GM12878 (cell line): ENCODE results near the gene SNX32. TPM values are rescaled to one million over a fixed set of nuclear protein-coding genes. Genes with fewer than 3 reads are reported as not detected.

Source experiments
- ATAC-seq: fragments of 200-7000 bp; cut with Tn5 transposase; 3 replicates; pipeline ENCODE4 v1.9.1; 2020; ENCODE audit warnings: mild to moderate bottlenecking, moderate library complexity
- BruUV-seq: library from RNA; stranded (reverse); fragments of 400-500 nt; replicated peaks from 2 replicates; lab custom pipeline; 2021; lab: Mats Ljungman, UMichigan
- CTCF ChIA-PET: fragments of 300-600 bp; sonication (Branson Sonifier 250); formaldehyde crosslinking; extraction: SDS; loops from one replicate; lab custom pipeline; 2021; ENCODE audit warnings: inconsistent platforms; lab: Yijun Ruan, JAX
- POLR2A ChIA-PET: fragments of 350-600 bp; formaldehyde crosslinking; extraction: SDS; loops from one replicate; lab custom pipeline; 2021; ENCODE audit warnings: inconsistent platforms; lab: Charles Lee
- RAD21 ChIA-PET: fragments of 300-600 bp; sonication (Branson Sonifier 250); formaldehyde crosslinking; loops from one replicate; lab custom pipeline; 2023; ENCODE audit warnings: antibody characterized with exemption; ENCODE audit not compliant: unreplicated experiment; lab: Charles Lee
- SMC1A ChIA-PET: fragments of 300-600 bp; sonication (Branson Sonifier 250); formaldehyde crosslinking; loops from one replicate; lab custom pipeline; 2023; ENCODE audit not compliant: unreplicated experiment, uncharacterized antibody; lab: Charles Lee
- DNase-seq: peaks from one replicate; pipeline ENCODE4 v3.0.0-alpha.2; 2011; ENCODE audit warnings: low read depth, low spot score
- FAIRE-seq: peaks from 3 replicates; lab custom pipeline; 2011; peaks lifted over from hg19 to GRCh38; lab: Jason Lieb, UNC
- H2AFZ ChIP-seq: 2 replicates; pipeline ENCODE4 v1.6.0; 2011; ENCODE audit warnings: low read depth, low read length, control low read depth; ENCODE audit not compliant: control insufficient read depth
- H3K27ac ChIP-seq: 2 replicates; pipeline ENCODE4 v1.5.1; 2011; ENCODE audit warnings: control low read depth; ENCODE audit not compliant: control insufficient read depth, insufficient read depth
- H3K27me3 ChIP-seq, 2 experiments: replicated peaks in 1 of 2; 2 replicates each; pipeline versions ENCODE4 v1.6.0 to v1.6.1; 2011; ENCODE audit warnings: low read length in 1 of 2; ENCODE audit not compliant: control insufficient read depth in 2 of 2, insufficient read depth in 2 of 2
- H3K36me3 ChIP-seq, 2 experiments: 2 replicates each; pipeline ENCODE4 v1.5.1; 2011; ENCODE audit warnings: low read length in 1 of 2; ENCODE audit not compliant: control insufficient read depth in 2 of 2, insufficient read depth in 2 of 2
- H3K4me1 ChIP-seq: 2 replicates; pipeline ENCODE4 v1.6.1; 2011; ENCODE audit warnings: mild to moderate bottlenecking, low read length, moderate library complexity, mixed read lengths; ENCODE audit not compliant: control insufficient read depth, insufficient read depth
- H3K4me2 ChIP-seq: 2 replicates; pipeline ENCODE4 v1.6.0; 2011; ENCODE audit warnings: control low read depth; ENCODE audit not compliant: control insufficient read depth, insufficient read depth
- H3K4me3 ChIP-seq: fragments of 200-600 bp; sonication (generic); 2 replicates; pipeline ENCODE4 v1.5.1; 2016
- H3K79me2 ChIP-seq: 2 replicates; pipeline ENCODE4 v1.6.0; 2011; ENCODE audit warnings: low read length; ENCODE audit not compliant: control insufficient read depth, insufficient read depth
- H3K9ac ChIP-seq: 2 replicates; pipeline ENCODE4 v1.8.0; 2011; ENCODE audit warnings: low read length, control low read depth, mixed read lengths; ENCODE audit not compliant: control insufficient read depth, insufficient read depth
- H3K9me3 ChIP-seq: replicated peaks from 3 replicates; pipeline ENCODE4 v1.5.1; 2011; ENCODE audit warnings: mild to moderate bottlenecking, low read length; ENCODE audit not compliant: control insufficient read depth, insufficient read depth
- H4K20me1 ChIP-seq: 2 replicates; pipeline ENCODE4 v1.6.0; 2011; ENCODE audit not compliant: control insufficient read depth, insufficient read depth
- BACH1 ChIP-seq: fragments of 450-650 bp; IDR thresholded peaks from 2 replicates; pipeline ENCODE4 v1.6.1; 2017; ENCODE audit warnings: mild to moderate bottlenecking, borderline replicate concordance
- CEBPB ChIP-seq, 2 experiments: fragments of 150-350 bp in 1 of 2; IDR thresholded peaks; 2 replicates each; pipeline ENCODE4 v1.6.1; 2012 to 2014; ENCODE audit warnings: low read depth in 2 of 2, low read length in 2 of 2, borderline replicate concordance in 1 of 2, inconsistent platforms in 1 of 2
- JUND ChIP-seq: IDR thresholded peaks from 2 replicates; pipeline ENCODE4 v1.6.1; 2012; ENCODE audit warnings: low read depth, mild to moderate bottlenecking, low read length, improper control_type of control experiment, moderate library complexity
- RAD51 ChIP-seq: fragments of 450-650 bp; IDR thresholded peaks from 2 replicates; pipeline ENCODE4 v1.6.1; 2016; ENCODE audit warnings: moderate library complexity, mild to moderate bottlenecking, inconsistent platforms
- ZNF207 ChIP-seq: fragments of 450-650 bp; IDR thresholded peaks from 2 replicates; pipeline ENCODE4 v1.6.1; 2014; ENCODE audit warnings: antibody characterized with exemption, mild to moderate bottlenecking, borderline replicate concordance
- WGBS: methylation state at CpG from one replicate; pipeline ENCODE4 v1.1.6; 2016; ENCODE audit warnings: low lambda C conversion rate; ENCODE audit not compliant: insufficient replicate concordance, insufficient coverage; ENCODE audit errors: missing lambda C conversion rate; 5-methylcytosine and 5-hydroxymethylcytosine counted together
- in situ Hi-C: fragments of 300-500 bp; cut with MboI; formaldehyde crosslinking; loops from 9 replicates; pipeline ENCODE4 v1.14.3; 2018; ENCODE audit warnings: mixed read lengths
- intact Hi-C: fragments of 100-400 bp; cut with micrococcal nuclease; formaldehyde crosslinking; loops from one replicate; pipeline ENCODE4 v1.14.2; 2022; ENCODE audit not compliant: unreplicated experiment
- polyA plus RNA-seq, 11 experiments: library from polyadenylated mRNA; depleted of rRNA in 4 of 11; unstranded in 6 of 11; stranded (reverse) in 5 of 11; fragments of >200 nt; fragmentation: Nextera tagmentation in 4 of 11; fragmentation: Illumina TruSeq in 1 of 11; extraction: Ambion mirVana in 4 of 11; extraction: Trizol in 1 of 11; gene quantifications; 1 replicate in 1 of 11; 2 replicates in 10 of 11; pipeline versions ENCODE4 v1.2.1 to v1.2.3, GENCODE V29; 2011 to 2016; ENCODE audit warnings: inconsistent platforms in 2 of 11, missing spikeins in 2 of 11, low read depth in 1 of 11
- total RNA-seq, 4 experiments: library from RNA; depleted of rRNA in 3 of 4; stranded (reverse); fragments of >200 nt in 3 of 4; fragmentation: Illumina TruSeq in 1 of 4; extraction: Trizol in 1 of 4; gene quantifications; 2 replicates each; pipeline versions ENCODE4 v1.2.1 to v1.2.3, GENCODE V29; 2013 to 2021

The SNX32 gene
- total and polyA plus RNA-seq, 10 of the 15 experiments (the other 5 are each of a cell fraction or from before 2014, with no cell fraction given): 0.04 to 1.5 (median 0.11) TPM; not detected in 1

DNA sequence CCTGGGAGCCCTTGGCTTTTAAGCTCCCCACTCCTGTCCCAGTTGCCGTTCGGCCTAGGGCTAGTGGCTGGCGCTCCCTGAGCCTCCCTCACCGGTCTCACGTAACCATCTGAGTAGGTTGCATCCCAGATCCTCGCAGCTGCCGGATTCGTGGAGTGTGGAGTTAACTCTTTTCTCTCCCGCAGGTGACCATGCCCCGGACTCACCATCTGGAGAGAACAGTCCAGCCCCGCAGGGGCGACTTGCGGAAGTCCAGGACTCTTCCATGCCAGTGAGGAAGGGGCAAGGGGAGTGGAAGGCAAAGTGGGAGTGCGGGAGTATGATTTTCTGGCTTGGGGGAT is 27.4 kb downstream of the SNX32 start:
- BruUV-seq: no TSS peak
- Histone ChIP-seq H3K79me2 (peaks cover 45% of the 10 kb centered on the region), H3K27me3 (no peaks in the 10 kb centered on the region), H4K20me1 (peaks cover 7% of the 10 kb centered on the region), H3K4me1 (peaks cover 16% of the 10 kb centered on the region), H2AFZ (no peak overlapping the region), H3K9me3 (no peaks in the 10 kb centered on the region), H3K36me3 (peaks cover 20 to 31% of the 10 kb centered on the region in 2 experiments), H3K27ac (peak overlapping the region; percentile 100), H3K9ac (peak overlapping the region; percentile 97), H3K4me2 (peak overlapping the region; percentile 97), H3K4me3 (peak overlapping the region; percentile 85)
- WGBS: 6% methylated on average over 14 of the region's 14 CpGs
- in situ Hi-C loops: loop anchor here (25.0 kb wide), 1 partner anchor 1624 kb away; the partner anchor contains the start of genes DNAJC4, FKBP2, NUDT22 and PPP1R14B
- no peak for FAIRE-seq
- intact Hi-C loops: no loop called here
- TF ChIP-seq ZNF207 (no peak), RAD51 (no peak), JUND (no peak), CEBPB (IDR thresholded peaks at IDR 0.05; ENCODE audit: borderline replicate concordance in 1 of 2, low read depth in 2 of 2, low read length in 2 of 2) (no peak), BACH1 (no peak)
- POLR2A ChIA-PET: interaction anchor here (0.9 to 5.6 kb wide), 7 partner anchors 9 to 149 kb away, joined by 3 to 155 read pairs (median 13); partner anchors contain the start of genes CCDC85B, EFEMP2, FIBP and KAT5
- DNase-seq: no peak
- ATAC-seq: no peak
- RAD21 ChIA-PET: interaction anchor here (5.0 kb wide), 1 partner anchor 29 kb away, joined by 76 read pairs; the partner anchor contains the start of genes CCDC85B and FIBP
- SMC1A ChIA-PET: interaction anchor here (0.6 to 4.3 kb wide), 2 partner anchors 29 to 93 kb away, joined by 4 to 52 read pairs; partner anchors contain the start of genes CCDC85B and FIBP
- CTCF ChIA-PET: interaction anchor here (0.7 to 5.7 kb wide), 6 partner anchors 9 to 289 kb away, joined by 3 to 146 read pairs (median 6); partner anchors contain the start of genes CCDC85B, FAM89B and FIBP
